ENCODE measurements around the gene RESP18.
"Not testable (repeated sequence)": the region's sequence is repeated elsewhere in the genome, so short reads cannot be mapped to it uniquely, and the experiment has no call there.

Gene RESP18

GRCh38 chr2:219323434-219323833 lies 9.1 kb downstream of the RESP18 start:
- peaks cover 37% of the 10 kb centered on the region for H3K27me3 ChIP-seq (ENCODE audit: insufficient read depth, low read length)
- no peaks in the 10 kb centered on the region for H3K9me3 ChIP-seq (ENCODE audit: insufficient read depth, low read depth, low read length)
- no peak overlapping the region for H3K4me3 ChIP-seq (ENCODE audit: low read length)
- no peaks in the 10 kb centered on the region for H3K36me3 ChIP-seq (ENCODE audit: insufficient read depth, low read depth, low read length)
- H3K27ac ChIP-seq (ENCODE audit: low read length), result no peak overlapping the region
- no peaks in the 10 kb centered on the region for H3K4me1 ChIP-seq (ENCODE audit: insufficient read depth, low read length)
- no peak overlapping the region for H3K9ac ChIP-seq (ENCODE audit: low read depth, low read length)

GRCh38 chr2:219314804-219315468 lies 17.6 kb downstream of the RESP18 start:
- H3K4me3 ChIP-seq (ENCODE audit: low read length), result no peak overlapping the region
- no peaks in the 10 kb centered on the region for H3K36me3 ChIP-seq (ENCODE audit: insufficient read depth, low read depth, low read length)
- no peak overlapping the region for H3K9ac ChIP-seq (ENCODE audit: low read depth, low read length)
- peaks cover 9% of the 10 kb centered on the region; the same call in 1 of the 2 replicates for H3K4me1 ChIP-seq (ENCODE audit: insufficient read depth, low read length)
- H3K27ac ChIP-seq (ENCODE audit: low read length), result no peak overlapping the region
- H3K27me3 ChIP-seq (ENCODE audit: insufficient read depth, low read length), result peaks cover 6% of the 10 kb centered on the region
- H3K9me3 ChIP-seq (ENCODE audit: insufficient read depth, low read depth, low read length), result no peaks in the 10 kb centered on the region

DNA sequence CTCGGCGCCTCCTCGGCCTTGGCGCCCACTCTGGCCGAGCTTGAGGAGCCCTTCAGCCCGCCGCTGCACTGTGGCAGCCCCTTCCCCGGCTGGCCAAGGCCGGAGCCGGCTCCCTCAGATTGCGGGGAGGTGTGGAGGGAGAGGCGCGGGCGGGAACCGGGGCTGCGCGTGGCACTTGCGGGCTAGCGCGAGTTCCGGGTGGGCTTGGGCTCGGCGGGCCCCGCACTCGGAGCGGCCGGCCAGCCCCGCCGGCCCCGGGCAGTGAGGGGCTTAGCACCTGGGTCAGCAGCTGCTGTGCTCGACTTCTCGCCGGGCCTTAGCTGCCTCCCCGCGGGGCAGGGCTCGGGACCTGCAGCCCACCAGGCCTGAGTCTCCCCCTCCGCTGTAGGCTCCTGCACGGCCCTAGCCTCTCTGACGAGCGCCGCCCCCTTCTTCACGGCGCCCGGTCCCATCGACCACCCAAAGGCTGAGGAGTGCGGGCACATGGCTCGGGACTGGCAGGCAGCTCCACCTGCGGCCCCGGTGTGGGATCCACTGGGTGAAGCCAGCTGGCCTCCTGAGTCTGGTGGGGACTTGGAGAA lies 19.8 kb downstream of the RESP18 start:
- Histone ChIP-seq H3K4me1 (ENCODE audit: insufficient read depth, low read length) (peaks cover 12% of the 10 kb centered on the region; the same call in 1 of the 2 replicates), H3K27me3 (ENCODE audit: insufficient read depth, low read length) (peaks cover 28% of the 10 kb centered on the region)
- H3K4me3 ChIP-seq (ENCODE audit: low read length); H3K27ac ChIP-seq (ENCODE audit: low read length); H3K36me3 ChIP-seq (ENCODE audit: insufficient read depth, low read depth, low read length); H3K9me3 ChIP-seq (ENCODE audit: insufficient read depth, low read depth, low read length); H3K9ac ChIP-seq (ENCODE audit: low read depth, low read length): not testable (repeated sequence)

DNA sequence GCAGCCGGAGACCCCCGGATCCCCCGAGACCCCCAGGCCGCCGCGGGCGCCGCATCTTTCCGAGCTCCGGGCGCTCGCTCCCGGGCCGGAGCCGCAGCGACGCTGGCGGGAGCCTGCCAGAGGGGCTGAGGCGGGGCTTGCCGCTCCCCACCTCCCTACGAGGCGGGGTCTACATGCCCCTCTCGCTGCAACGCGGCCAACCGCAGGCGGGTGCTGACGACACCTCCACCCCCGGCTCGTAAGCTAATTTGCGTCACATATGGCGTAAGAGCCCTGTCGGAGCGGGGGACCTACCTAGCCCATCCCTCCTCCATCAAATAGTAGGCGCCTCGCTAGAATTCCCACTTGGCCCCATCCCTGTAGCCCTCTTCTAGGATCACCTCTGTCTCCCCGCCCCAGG lies 23.3 kb downstream of the RESP18 start, which contains the start of gene PTPRN:
Gene PTPRN, minus strand, starts transcription at position 124 of the 400 bp plus-strand sequence. Its CDS starts 69 bp downstream, at position 55.
- Histone ChIP-seq H3K4me1 (ENCODE audit: insufficient read depth, low read length) (peaks cover 15% of the 10 kb centered on the region; the same call in 1 of the 2 replicates), H3K36me3 (ENCODE audit: insufficient read depth, low read depth, low read length) (no peaks in the 10 kb centered on the region), H3K9ac (ENCODE audit: low read depth, low read length) (no peak within 1 kb of the TSS), H3K9me3 (ENCODE audit: insufficient read depth, low read depth, low read length) (no peaks in the 10 kb centered on the region), H3K4me3 (ENCODE audit: low read length) (peak within 1 kb of the TSS; percentile 71), H3K27me3 (ENCODE audit: insufficient read depth, low read length) (peaks cover 61% of the 10 kb centered on the region), H3K27ac (ENCODE audit: low read length) (no peak within 1 kb of the TSS)

GRCh38 chr2:219308142-219309101 lies 24.1 kb downstream of the RESP18 start:
- Histone ChIP-seq H3K4me1 (ENCODE audit: insufficient read depth, low read length) (peaks cover 15% of the 10 kb centered on the region; the same call in 1 of the 2 replicates), H3K9ac (ENCODE audit: low read depth, low read length) (no peak overlapping the region), H3K27ac (ENCODE audit: low read length) (no peak overlapping the region), H3K4me3 (ENCODE audit: low read length) (peak overlapping the region; percentile 71), H3K27me3 (ENCODE audit: insufficient read depth, low read length) (peaks cover 65% of the 10 kb centered on the region), H3K36me3 (ENCODE audit: insufficient read depth, low read depth, low read length) (no peaks in the 10 kb centered on the region), H3K9me3 (ENCODE audit: insufficient read depth, low read depth, low read length) (no peaks in the 10 kb centered on the region)

- Histone ChIP-seq H3K4me3 (ENCODE audit: low read length) (no peak overlapping the region), H3K9ac (ENCODE audit: low read depth, low read length) (no peak overlapping the region), H3K27me3 (ENCODE audit: insufficient read depth, low read length) (peaks cover 68% of the 10 kb centered on the region), H3K27ac (ENCODE audit: low read length) (no peak overlapping the region), H3K9me3 (ENCODE audit: insufficient read depth, low read depth, low read length) (no peaks in the 10 kb centered on the region), H3K36me3 (ENCODE audit: insufficient read depth, low read depth, low read length) (no peaks in the 10 kb centered on the region), H3K4me1 (ENCODE audit: insufficient read depth, low read length) (peaks cover 10% of the 10 kb centered on the region; the same call in 1 of the 2 replicates)
Measured at GRCh38 chr2:219306047-219306446, 26.5 kb downstream of the RESP18 start.

GRCh38 chr2:219304223-219304622 lies 28.3 kb downstream of the RESP18 start:
- Histone ChIP-seq H3K4me1 (ENCODE audit: insufficient read depth, low read length) (0 out of 2 replicates have a peak, but pooled peaks cover 6% of the 10 kb centered on the region), H3K9ac (ENCODE audit: low read depth, low read length) (no peak overlapping the region), H3K36me3 (ENCODE audit: insufficient read depth, low read depth, low read length) (no peaks in the 10 kb centered on the region), H3K27ac (ENCODE audit: low read length) (no peak overlapping the region), H3K9me3 (ENCODE audit: insufficient read depth, low read depth, low read length) (no peaks in the 10 kb centered on the region), H3K4me3 (ENCODE audit: low read length) (no peak overlapping the region), H3K27me3 (ENCODE audit: insufficient read depth, low read length) (peaks cover 68% of the 10 kb centered on the region)

GRCh38 chr2:219302412-219302968 lies 30.1 kb downstream of the RESP18 start:
- H3K9ac ChIP-seq (ENCODE audit: low read depth, low read length), result no peak overlapping the region
- H3K4me3 ChIP-seq (ENCODE audit: low read length), result no peak overlapping the region
- no peaks in the 10 kb centered on the region for H3K36me3 ChIP-seq (ENCODE audit: insufficient read depth, low read depth, low read length)
- H3K9me3 ChIP-seq (ENCODE audit: insufficient read depth, low read depth, low read length), result no peaks in the 10 kb centered on the region
- no peak overlapping the region for H3K27ac ChIP-seq (ENCODE audit: low read length)
- H3K27me3 ChIP-seq (ENCODE audit: insufficient read depth, low read length), result peaks cover 55% of the 10 kb centered on the region
- H3K4me1 ChIP-seq (ENCODE audit: insufficient read depth, low read length), result 0 out of 2 replicates have a peak, but pooled peaks cover under 1% of the 10 kb centered on the region

GRCh38 chr2:219300022-219300421 lies 32.5 kb downstream of the RESP18 start:
- H3K36me3 ChIP-seq (ENCODE audit: insufficient read depth, low read depth, low read length), result no peaks in the 10 kb centered on the region
- no peaks in the 10 kb centered on the region for H3K9me3 ChIP-seq (ENCODE audit: insufficient read depth, low read depth, low read length)
- H3K27ac ChIP-seq (ENCODE audit: low read length), result no peak overlapping the region
- no peak overlapping the region for H3K4me3 ChIP-seq (ENCODE audit: low read length)
- peaks cover 50% of the 10 kb centered on the region for H3K27me3 ChIP-seq (ENCODE audit: insufficient read depth, low read length)
- H3K9ac ChIP-seq (ENCODE audit: low read depth, low read length), result no peak overlapping the region
- no peaks in the 10 kb centered on the region for H3K4me1 ChIP-seq (ENCODE audit: insufficient read depth, low read length)

GRCh38 chr2:219299372-219299760 lies 33.2 kb downstream of the RESP18 start:
- H3K27me3 ChIP-seq (ENCODE audit: insufficient read depth, low read length), result peaks cover 45% of the 10 kb centered on the region
- no peak overlapping the region for H3K9ac ChIP-seq (ENCODE audit: low read depth, low read length)
- H3K9me3 ChIP-seq (ENCODE audit: insufficient read depth, low read depth, low read length), result no peaks in the 10 kb centered on the region
- H3K4me3 ChIP-seq (ENCODE audit: low read length), result no peak overlapping the region
- H3K4me1 ChIP-seq (ENCODE audit: insufficient read depth, low read length), result no peaks in the 10 kb centered on the region
- H3K27ac ChIP-seq (ENCODE audit: low read length), result no peak overlapping the region
- H3K36me3 ChIP-seq (ENCODE audit: insufficient read depth, low read depth, low read length), result no peaks in the 10 kb centered on the region

- no peaks in the 10 kb centered on the region for H3K9me3 ChIP-seq (ENCODE audit: insufficient read depth, low read depth, low read length)
- H3K27ac ChIP-seq (ENCODE audit: low read length), result no peak overlapping the region
- H3K27me3 ChIP-seq (ENCODE audit: insufficient read depth, low read length), result peaks cover 48% of the 10 kb centered on the region
- H3K9ac ChIP-seq (ENCODE audit: low read depth, low read length), result peak overlapping the region; percentile 23; the same call in 1 of the 2 replicates
- no peaks in the 10 kb centered on the region for H3K36me3 ChIP-seq (ENCODE audit: insufficient read depth, low read depth, low read length)
- no peaks in the 10 kb centered on the region for H3K4me1 ChIP-seq (ENCODE audit: insufficient read depth, low read length)
- H3K4me3 ChIP-seq (ENCODE audit: low read length), result no peak overlapping the region
Measured at GRCh38 chr2:219298759-219299371, 33.7 kb downstream of the RESP18 start.

Measured in iPS-20b (cell line).